Activated CD8-positive, alpha-beta memory T cell treated with anti-CD3 and anti-CD28 coated beads for 36 hours (primary cell): Measurements from ENCODE around the gene ATP5PO. TPM values are rescaled to one million over a fixed set of nuclear protein-coding genes. Genes with fewer than 3 reads are reported as not detected.

Experiments
- CTCF ChIA-PET: fragments of 350-600 bp; sonication (Branson Sonifier 250); formaldehyde crosslinking; loops from one replicate; lab custom pipeline; 2021; ENCODE audit warnings: antibody characterized with exemption; lab: Charles Lee
- POLR2A ChIA-PET: fragments of 350-600 bp; sonication (Branson Sonifier 250); formaldehyde crosslinking; loops from one replicate; lab custom pipeline; 2021; ENCODE audit warnings: antibody characterized with exemption; lab: Charles Lee
- total RNA-seq, 2 experiments: library from RNA; stranded (reverse); gene quantifications; one replicate each; pipeline ENCODE4 v1.2.3, GENCODE V29; 2021

ATP5PO gene
- total RNA-seq, 2 experiments from 2014 or later, result 193 to 198 TPM

DNA sequence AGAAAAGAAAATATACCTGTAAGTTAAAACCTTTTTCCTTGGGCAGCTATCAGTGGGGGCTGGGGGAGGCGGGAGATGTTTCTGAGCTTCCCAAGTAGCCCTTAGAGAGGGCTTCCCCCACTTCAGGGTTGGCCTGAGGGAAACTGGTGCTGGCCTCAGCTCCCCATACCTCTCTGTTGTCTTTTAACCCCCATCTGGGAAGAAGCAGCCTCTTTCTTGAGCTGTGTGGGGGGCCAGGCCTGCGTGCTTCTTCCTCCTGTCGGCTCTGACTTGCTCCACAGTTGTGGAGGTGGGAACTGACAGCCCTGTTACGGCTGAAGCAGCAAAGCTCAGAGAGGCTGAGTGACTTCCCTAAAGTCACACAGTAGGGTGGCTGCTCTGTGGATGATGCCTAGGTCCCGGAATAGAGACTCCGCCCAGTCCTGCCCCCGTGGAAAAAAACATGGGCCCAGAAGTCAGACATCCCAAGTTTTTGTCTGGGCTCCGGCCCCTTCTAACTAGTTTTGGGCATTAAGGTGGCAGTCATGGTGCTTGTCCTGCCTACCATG is 55.2 kb downstream of the ATP5PO start:
- CTCF ChIA-PET, result no interaction called here
- POLR2A ChIA-PET, result no interaction called here

DNA sequence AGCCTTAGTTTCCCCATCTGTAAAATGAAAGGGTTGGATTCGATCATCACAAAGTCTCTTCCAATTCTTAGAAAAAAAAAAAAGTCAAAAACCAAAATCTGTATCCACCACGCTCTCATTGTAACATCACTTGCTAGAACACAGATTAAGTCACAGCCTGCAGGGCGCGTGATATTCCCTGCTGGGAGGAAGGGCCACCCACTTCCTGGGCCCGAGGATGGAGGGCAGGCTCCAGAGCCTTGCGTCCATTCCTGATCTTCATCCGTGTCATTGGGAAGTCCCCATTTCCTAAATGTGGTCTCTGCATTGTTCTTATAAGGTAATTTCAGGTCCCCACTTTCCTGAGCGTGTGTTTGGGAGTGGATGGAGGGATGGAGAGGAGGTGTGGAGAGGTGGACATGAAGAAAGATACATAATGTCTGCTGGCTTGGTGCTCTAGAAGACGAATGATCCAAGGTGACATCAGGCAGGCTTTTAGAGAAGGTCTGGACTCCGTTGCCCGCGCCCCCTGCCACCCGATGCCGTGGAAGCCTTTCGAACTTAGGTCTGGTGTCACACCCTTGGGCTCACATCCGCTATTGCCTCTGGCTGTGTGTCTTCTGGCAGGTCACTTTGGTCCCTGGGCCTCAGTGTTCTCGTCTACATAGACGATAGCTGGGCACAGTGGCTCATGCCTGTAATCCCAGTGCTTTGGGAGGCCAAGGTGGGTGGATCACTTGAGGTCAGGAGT is 56.1 kb downstream of the ATP5PO start:
- POLR2A ChIA-PET, result no interaction called here
- CTCF ChIA-PET, result no interaction called here

DNA sequence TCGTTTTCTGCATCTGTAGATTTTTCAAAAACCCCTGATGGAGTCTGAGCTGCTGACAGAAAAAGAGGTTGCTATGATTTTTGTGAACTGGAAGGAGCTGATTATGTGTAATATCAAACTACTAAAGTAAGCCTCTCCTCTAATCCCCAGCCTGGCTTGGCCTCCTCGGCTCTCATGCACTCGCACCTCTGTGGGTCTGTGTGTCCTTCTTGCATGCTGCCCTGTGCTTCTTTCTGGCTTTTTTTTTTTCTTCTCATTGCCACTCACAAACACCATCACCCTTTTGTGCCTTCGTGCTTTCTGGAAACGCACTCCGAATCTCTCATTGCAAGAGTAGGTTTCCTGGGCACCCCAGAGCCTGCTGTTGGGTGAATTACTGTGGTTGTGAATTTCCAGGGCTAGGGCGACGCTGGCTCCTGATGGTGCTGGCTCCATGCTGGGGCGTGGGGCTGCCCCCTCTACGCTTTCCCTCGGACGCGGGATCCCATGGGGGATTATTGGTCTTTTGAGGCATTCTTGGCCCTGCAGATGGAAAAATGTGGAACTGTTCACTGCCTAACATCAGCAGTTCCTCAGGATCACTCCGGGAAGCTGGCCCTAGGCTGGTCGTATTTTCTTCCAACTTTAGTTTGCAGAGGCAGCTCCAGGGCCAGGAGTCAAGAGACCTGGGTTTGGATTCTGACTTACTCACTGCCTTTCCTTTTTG is 56.8 kb downstream of the ATP5PO start:
- ChIA-PET CTCF (no interaction called here), POLR2A (no interaction called here)

DNA sequence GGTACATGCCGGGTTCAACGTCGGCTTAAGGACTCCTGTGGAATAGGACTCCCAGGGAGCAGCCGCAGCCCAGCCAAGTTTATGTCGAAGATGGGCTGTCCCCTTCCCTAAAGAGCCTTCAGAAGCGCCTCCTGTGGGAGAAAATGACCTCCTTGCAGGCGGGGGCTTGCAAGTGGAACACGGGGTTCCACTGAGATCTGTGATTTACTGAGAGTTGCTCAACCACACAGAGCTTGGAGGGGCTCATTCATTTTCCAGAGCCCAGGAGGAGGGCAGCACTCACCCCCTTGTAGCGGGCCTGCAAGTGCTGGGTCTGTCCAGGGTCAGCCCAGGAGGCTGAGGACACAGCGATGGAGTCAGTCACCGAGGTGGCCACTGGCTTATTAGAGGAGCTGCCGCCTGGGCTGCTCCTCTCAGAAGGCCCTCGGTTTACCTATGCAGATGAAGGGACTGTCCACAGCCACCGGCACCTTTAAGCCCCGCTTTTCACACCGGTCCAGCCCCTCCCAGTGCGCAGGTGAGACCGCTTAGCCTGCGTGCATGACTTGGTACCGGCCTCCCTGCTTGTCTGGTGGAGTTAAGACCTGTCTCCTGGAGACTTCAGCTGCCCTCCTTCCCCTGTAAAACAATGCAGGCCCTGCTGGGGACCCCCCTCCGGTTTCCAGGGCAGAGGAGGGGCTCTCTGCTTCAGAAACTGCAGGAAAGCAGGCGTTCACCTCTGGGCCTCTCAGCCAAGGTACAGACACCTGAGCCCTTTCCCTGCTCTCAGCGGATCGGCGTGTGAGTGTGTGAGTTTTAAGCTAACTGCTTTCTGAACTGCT is 57.5 kb downstream of the ATP5PO start:
- ChIA-PET POLR2A (no interaction called here), CTCF (no interaction called here)

DNA sequence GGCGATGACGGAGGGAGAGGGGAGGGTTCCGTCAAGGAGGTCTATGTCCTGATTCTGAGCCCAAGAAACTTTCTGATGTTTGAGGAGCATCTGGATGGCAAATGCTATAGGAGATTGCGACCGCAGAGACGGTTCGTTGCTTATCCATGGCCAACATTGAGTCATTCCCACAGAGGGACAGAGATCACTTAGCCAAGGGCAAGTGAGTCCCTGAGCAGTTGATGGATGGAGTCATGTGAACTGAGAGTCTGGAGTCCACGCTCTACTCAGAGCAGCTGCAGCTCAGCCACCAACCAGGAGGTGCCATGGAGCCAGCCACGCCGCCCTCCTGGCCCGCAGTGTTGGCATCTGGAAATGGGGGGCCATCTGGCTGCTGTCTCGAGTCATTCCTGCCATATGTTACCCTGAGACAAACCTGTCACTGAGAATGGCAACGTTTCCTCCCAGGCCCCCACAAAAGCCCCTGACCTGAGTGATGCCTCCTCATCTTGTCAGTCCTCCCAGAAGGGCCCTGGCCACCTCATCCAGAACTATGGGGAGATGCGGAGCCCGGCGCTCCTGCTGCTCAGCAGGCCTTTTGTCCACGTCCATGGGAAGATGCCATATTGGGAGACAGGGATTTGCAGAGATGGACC is 58.6 kb downstream of the ATP5PO start:
- CTCF ChIA-PET, result no interaction called here
- POLR2A ChIA-PET, result no interaction called here

DNA sequence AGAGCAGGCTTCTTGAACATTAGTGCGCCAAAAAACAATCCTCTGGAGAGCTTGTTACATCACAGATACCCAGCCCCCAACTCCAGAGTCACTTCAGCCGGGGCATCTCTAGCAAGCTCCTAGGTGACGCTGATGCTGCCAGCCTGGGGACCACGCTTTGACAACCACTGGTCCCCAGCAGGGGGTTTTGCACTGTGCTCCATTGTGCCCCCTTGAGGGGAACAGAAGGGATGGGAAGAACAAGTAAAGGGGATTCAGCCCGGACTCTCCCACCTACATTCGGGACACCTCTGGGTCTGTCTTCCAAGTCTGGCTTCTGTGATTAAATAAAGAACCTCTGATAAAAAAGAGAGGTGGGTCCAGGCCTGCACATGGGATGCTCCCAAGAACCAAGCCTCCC is 60.4 kb downstream of the ATP5PO start:
- CTCF ChIA-PET, result interaction anchor here (0.6 kb wide), 1 partner anchor 483 kb away, joined by 5 read pairs; no protein-coding TSS in a partner anchor
- POLR2A ChIA-PET, result no interaction called here

DNA sequence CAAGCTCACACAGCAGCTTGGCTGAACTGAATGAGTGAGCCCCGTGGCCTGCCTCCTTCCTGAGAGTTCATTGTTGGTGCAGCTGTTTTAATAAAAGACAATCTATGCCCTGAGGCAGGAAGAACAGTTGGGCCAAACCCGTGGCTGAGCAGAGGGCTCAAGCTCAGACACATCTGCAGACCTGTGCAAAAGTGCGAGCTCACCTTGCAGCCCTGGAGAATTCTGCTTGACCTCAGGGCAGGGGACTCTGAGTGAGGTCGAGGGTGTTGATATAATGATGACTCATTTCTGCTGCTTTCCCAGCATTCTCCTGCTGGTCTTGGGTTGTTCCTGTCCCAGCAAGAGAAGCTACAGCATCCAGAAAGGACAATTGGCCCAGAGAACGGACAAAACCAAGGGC is 61.0 kb downstream of the ATP5PO start:
- ChIA-PET POLR2A (no interaction called here), CTCF (no interaction called here)

Other genes with a start within 250 kb of the ATP5PO start
- gene MRPS6, start 157.8 kb upstream of the ATP5PO start, total RNA-seq, result 100 to 1,000 TPM; 138 to 144 TPM
- 10 to 100 TPM; 26.6 to 27.4 TPM for gene SLC5A3, start 157.8 kb upstream of the ATP5PO start, total RNA-seq